Measurements from ENCODE around the gene KCNQ1. TPM values are rescaled to one million over a fixed set of nuclear protein-coding genes. Genes with fewer than 3 reads are reported as not detected.

The KCNQ1 gene
- total RNA-seq, 1 experiment from 2014 or later = 2.3 TPM

DNA sequence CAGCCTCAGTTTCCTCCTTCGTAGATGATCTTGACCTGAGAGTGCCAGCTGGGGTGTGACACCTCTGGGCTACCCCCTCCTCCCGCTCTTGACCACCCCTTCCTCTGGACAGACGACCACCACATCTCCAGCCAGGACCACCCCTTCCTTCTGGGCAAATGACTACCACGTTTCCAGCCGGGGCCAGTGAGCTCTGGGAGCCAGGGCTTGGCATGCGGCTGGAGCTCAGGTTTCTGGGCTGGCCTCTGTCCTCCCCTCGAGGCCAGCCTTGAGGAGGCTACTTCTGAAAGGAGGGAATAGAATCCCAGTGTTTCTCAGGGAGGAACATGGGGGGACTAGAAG, 134.1 kb downstream of the KCNQ1 start:
- no peak overlapping the region for H2BK120ac ChIP-seq (ENCODE audit: low read depth, low read length, poor library complexity, severe bottlenecking)
- no peak overlapping the region for H2AK5ac ChIP-seq (ENCODE audit: insufficient read length, low read length)
- TF ChIP-seq, protein P1, sequence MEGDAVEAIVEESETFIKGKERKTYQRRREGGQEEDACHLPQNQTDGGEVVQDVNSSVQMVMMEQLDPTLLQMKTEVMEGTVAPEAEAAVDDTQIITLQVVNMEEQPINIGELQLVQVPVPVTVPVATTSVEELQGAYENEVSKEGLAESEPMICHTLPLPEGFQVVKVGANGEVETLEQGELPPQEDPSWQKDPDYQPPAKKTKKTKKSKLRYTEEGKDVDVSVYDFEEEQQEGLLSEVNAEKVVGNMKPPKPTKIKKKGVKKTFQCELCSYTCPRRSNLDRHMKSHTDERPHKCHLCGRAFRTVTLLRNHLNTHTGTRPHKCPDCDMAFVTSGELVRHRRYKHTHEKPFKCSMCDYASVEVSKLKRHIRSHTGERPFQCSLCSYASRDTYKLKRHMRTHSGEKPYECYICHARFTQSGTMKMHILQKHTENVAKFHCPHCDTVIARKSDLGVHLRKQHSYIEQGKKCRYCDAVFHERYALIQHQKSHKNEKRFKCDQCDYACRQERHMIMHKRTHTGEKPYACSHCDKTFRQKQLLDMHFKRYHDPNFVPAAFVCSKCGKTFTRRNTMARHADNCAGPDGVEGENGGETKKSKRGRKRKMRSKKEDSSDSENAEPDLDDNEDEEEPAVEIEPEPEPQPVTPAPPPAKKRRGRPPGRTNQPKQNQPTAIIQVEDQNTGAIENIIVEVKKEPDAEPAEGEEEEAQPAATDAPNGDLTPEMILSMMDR (conservative IDR thresholded peaks at IDR 0.05) = no peak
- no peak overlapping the region for H4K5ac ChIP-seq (ENCODE audit: insufficient read length, low read depth, low read length)
- Mint-ChIP-seq H3K27ac (no peak overlapping the region; a peak in 1 of 7 replicates), H3K4me1 (peaks cover 2 to 7% of the 10 kb centered on the region in 2 experiments; a peak in 2 of 4 replicates), H3K36me3 (ENCODE audit: insufficient read depth in 1 of 3, low read depth in 3 of 3) (no peaks in the 10 kb centered on the region), H3K9me3 (no peaks in the 10 kb centered on the region), H3K4me3 (no peak overlapping the region), H3K27me3 (ENCODE audit: low read depth) (peaks cover 66% of the 10 kb centered on the region)
- H3K4me1 ChIP-seq (ENCODE audit: insufficient read depth, low read length) = no peaks in the 10 kb centered on the region
- H3K9me3 ChIP-seq (ENCODE audit: control insufficient read depth, low read depth, low read length) = no peaks in the 10 kb centered on the region
- H3K23ac ChIP-seq (ENCODE audit: insufficient read length, low read depth, low read length) = no peak overlapping the region
- no peak overlapping the region for H3K18ac ChIP-seq (ENCODE audit: insufficient read length, low read depth, low read length)
- H4K91ac ChIP-seq (ENCODE audit: insufficient read length, low read depth, low read length) = no peak overlapping the region
- no peak overlapping the region for H3K9ac ChIP-seq (ENCODE audit: extremely low read depth, insufficient read length, low read length)
- DNase-seq = no peak
- H3T11ph ChIP-seq (ENCODE audit: low read length) = no peak overlapping the region
- no peaks in the 10 kb centered on the region for H3K79me2 ChIP-seq (ENCODE audit: insufficient read depth, low read length)
- WGBS (ENCODE audit: extremely low coverage, insufficient read length, low lambda C conversion rate) = no CpG with 5 or more reads among the region's 7 CpGs
- H3K14ac ChIP-seq (ENCODE audit: insufficient read depth, low read length) = no peak overlapping the region
- H3K79me1 ChIP-seq (ENCODE audit: insufficient read depth, low read depth, low read length, poor library complexity, severe bottlenecking) = no peaks in the 10 kb centered on the region
- no peak overlapping the region for H3K4ac ChIP-seq (ENCODE audit: low read depth, low read length)
- no peak overlapping the region for H3K4me2 ChIP-seq (ENCODE audit: insufficient read depth, insufficient read length, low read length)
- H3K27ac ChIP-seq (ENCODE audit: insufficient read length, low read depth, low read length) = no peak overlapping the region
- H2BK15ac ChIP-seq (ENCODE audit: low read depth, low read length) = no peak overlapping the region
- no peaks in the 10 kb centered on the region for H4K20me1 ChIP-seq (ENCODE audit: control insufficient read depth, insufficient read depth, insufficient read length)
- no peak overlapping the region for H2BK12ac ChIP-seq (ENCODE audit: insufficient read length, low read depth, low read length)
- no peak overlapping the region for H3K56ac ChIP-seq (ENCODE audit: insufficient read length, low read depth, low read length)
- H4K8ac ChIP-seq (replicated peaks; ENCODE audit: insufficient read length, low read depth, low read length) = no peak overlapping the region
- no peak overlapping the region for H2AFZ ChIP-seq (ENCODE audit: low read length)
- no peaks in the 10 kb centered on the region; the same call in 1 of the 2 replicates for H3K27me3 ChIP-seq (ENCODE audit: insufficient read depth, low read length)
- no peaks in the 10 kb centered on the region for H3K23me2 ChIP-seq (ENCODE audit: insufficient read length, low read depth, low read length, poor library complexity, severe bottlenecking)
- H2BK20ac ChIP-seq (ENCODE audit: low read depth, low read length, poor library complexity, severe bottlenecking) = no peak overlapping the region
- H2BK5ac ChIP-seq (ENCODE audit: insufficient read length, low read length) = no peak overlapping the region

Data from H9 (cell line).